T follicular helper cell (primary cell): ENCODE measurements around the gene FAIM2.

Source experiments
- DNase-seq: peaks from one replicate; pipeline ENCODE4 v3.0.0-alpha.2; 2020; ENCODE audit warnings: low read depth
- total RNA-seq, 2 experiments: gene quantifications; one replicate each; lab custom pipeline; 2026; lab: John Stamatoyannopoulos, UW

The FAIM2 gene
- total RNA-seq = 0.17 to 0.24 reads per million in 2 experiments

DNA sequence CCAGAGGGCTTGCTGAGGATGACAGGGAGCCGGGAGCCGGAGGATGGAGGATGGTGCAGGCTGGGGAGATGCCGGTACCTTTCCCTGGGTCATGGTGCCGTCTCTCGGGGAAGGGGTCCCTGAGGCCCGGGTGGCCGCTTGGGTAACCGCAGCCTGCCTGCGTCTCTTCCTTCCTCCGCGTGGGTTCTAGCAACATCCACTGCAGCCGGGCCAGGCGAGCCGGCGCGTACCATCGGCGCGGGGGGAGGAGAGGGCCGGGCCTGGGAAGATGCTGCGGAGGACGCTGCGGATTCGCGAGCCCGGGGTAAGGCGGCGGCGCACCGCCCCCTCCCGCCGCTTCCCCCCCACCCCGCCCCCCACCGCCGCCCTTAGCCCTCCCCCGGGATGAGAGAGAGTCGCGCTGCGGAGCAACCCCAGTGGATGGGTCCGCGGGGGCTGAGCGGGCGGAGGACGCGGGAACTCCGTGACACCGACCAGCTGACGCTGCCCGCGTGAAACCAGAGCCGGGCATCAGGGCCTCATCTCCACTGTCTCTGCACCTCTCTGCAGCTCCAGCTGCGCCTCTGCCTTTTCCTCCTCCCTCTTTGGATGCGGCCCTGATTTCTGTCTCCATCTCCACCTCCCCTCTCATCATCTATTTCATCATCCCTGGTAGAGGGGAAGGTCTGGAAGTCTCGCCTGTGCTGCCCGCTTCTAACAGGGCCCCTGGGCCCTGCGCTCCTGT is at the start of gene FAIM2:
TSS of gene FAIM2 (minus strand) at position 201 of the 724 bp plus-strand sequence. CDS start at position 93, 108 bp downstream.
- DNase-seq = peak; percentile 28

DNA sequence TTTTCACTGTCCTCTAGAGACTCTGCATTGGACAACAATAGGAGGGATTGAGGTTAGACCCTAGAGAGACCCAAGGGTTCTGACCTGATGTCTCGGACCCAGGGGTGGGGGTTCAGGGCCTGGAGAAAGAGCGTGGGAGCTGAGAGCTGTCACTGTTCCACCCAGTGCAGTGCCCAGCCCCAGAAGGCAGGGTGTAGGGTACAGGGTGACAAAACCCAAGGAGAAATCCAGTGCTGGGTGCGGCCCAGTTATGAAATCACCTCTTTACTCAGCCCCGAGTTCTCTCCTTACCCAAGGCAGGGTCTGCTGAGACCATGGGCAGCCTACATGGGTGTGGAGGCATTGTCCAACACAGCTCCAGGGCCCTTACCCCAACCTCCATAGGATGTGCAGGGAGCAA is 49.5 kb upstream of the FAIM2 start:
- DNase-seq = no peak

- no peak for DNase-seq
These were observed 48.8 kb upstream of the FAIM2 start for GRCh38 chr12:49952391-49953055.

DNA sequence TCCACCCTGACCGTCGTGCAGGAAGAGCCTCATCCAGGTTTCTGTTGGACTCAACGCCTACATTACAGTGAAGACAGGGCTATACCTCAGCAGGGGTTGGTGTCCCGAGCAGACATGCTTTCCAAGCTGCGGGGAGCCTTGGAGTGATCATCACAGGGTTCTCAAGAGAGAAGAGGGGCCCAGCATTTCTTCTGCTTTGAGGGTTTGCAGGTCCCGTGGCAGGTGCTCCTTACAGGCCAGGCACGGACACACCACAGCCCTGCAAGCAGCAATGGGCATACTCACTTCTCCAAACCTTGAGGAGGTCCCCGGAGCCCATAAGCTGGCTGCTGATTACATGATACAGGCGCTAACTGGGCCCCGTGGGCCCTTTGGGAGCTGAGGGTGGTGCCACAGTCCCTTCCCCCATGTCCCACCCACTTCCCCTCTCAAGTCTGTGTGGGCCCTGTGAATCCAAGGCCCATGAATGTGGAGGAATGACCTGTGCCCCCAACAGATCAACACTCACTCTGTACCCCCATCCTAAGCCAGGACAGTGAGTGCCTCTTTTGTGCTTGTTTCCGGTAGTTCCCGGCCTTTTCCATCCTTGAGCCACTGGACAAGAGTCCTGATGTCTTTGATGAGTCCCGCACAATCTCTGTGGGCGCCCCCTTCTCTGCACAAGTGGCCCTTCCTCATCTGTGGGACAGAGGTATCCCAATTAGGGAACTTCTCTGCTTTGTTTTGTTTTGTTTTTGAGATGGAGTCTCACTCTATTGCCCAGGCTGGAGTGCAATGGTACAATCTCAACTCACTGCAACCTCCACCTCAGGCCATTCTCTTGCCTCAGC is 47.9 kb upstream of the FAIM2 start:
- DNase-seq = no peak

DNA sequence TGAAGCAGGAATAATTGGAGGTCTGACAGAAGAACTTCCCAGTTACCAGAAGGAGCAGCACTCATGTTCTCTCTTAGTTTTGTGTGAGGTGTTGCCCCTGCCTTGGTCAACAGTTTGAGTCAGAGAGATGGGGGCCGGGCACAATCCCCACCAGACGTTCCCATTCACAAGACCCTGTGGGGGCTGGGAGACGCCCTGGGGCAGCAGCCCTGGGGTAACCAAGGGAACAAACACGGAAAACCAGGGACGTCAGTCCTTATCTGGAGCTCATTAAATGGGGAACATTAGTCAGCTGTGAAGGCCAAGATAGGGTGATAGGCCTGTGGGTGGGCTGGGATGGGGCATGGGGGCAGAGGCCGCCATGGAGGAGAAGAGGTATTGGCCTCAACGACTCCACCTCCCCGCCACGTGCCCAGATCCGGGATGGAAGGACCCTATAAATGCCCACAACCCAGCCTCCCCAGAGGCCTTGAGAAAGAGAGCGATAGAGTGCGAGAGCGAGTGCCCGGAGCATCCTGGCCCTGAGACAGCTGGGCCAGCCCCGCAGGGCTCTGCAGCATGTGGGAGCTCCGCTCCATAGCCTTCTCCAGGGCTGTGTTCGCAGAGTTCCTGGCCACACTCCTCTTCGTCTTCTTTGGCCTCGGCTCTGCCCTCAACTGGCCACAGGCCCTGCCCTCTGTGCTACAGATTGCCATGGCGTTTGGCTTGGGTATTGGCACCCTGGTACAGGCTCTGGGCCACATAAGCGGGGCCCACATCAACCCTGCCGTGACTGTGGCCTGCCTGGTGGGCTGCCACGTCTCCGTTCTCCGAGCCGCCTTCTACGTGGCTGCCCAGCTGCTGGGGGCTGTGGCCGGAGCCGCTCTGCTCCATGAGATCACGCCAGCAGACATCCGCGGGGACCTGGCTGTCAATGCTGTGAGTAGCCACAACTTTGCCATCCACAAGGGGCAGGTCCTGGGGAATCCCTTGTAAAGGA is 46.9 kb upstream of the FAIM2 start, which contains the start of gene AQP2:
TSS of gene AQP2 (plus strand) at position 465 of the 979 bp plus-strand sequence. CDS start at position 559, 94 bp downstream.
- no peak for DNase-seq

- DNase-seq = no peak
These were observed 46.2 kb upstream of the FAIM2 start for GRCh38 chr12:49949866-49950265.

DNA sequence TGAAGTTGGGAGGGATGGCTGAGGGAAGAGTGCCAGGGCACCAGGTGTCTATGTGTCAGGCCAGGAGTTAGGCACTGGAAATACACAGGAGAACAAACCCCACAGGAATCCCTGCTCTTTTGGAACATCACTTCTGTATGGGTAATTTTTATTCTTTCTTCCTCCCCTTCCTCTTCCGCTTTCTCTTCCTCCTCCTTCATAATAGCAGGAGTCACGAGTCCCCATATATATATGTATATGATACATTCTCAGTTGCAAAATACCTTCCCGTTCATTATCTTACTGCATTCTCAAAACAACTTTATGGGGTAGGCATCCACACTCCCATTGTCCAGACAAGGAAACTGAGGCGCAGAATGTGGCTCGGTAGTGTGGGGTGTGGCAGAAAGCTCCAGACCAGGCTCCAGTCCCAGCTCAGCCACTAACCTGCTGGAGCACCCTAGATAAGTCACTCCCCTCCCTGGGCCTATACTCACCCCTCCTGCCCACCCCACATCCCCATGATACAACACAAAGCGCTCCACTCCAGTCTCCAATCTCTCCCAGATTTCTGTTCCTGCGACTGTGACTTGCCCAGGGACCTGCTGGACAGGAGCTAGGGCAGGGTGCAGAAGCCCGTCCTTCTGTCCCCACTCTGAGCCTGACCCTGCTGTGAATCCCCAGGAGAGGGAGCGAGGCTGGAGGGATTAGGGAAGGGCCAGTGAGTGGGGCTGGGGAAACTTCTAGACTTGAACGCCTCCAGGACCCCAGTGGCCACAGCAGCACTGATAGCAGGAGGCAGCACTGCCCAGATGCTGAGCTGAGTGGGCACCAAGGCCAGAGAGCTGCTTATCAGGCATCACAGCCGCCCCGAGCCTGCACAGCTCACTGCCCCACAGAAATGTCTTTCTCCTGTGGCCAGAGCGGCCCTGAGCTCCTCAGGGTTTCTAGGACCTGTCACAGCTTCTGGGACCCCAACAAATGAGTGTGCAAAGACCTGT is 45.5 kb upstream of the FAIM2 start:
- no peak for DNase-seq

DNA sequence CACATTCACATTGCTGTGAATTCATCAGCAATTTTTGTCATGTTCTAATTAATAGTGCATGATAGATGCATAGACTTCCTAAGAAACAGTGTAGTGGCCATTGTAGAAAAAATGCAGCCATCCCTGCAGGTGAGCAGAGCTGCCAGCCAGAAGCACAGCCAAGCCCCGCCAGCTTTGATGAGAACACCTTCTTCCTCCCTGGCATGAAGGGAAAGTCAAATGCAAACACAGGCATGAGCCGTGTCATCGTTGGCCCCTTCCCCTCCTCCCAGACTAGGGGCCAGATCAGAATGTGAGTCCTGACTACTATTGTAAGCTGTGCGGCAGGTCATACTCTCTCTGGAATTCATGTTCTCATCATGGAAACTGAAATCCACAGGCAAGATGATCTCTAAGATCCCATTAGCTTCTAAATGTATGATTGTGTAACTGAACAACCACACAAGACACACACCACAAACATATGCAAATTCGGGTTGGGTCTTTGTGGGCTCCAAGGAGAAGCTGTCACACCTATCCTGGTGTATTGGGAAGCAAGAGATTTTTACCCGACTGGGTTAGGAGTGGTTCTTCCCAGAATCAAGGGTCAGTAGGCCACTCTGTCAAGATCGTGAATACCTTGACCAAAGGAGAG is 44.0 kb upstream of the FAIM2 start:
- DNase-seq = no peak

DNA sequence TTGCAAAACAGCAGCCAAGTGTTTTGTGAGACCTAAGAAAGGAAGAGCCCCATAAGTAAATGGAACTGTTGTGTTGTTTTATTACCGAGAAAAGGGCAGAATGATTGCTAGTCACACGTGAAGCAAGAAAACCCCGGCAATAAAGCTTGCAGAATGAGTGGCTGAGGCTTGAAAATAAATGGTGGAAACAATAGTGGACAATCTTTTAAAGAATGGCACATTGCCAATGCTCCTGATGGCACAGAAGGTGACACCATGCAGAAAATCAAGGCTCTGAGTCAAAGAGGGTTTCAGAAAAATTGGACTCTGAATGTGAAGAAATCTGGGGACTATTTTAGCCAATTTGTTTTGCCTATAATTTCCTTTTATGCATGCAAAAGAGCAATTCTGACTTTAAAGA is 42.8 kb upstream of the FAIM2 start:
- no peak for DNase-seq

- DNase-seq = no peak
These were observed 42.4 kb upstream of the FAIM2 start for GRCh38 chr12:49946086-49946485.

DNA sequence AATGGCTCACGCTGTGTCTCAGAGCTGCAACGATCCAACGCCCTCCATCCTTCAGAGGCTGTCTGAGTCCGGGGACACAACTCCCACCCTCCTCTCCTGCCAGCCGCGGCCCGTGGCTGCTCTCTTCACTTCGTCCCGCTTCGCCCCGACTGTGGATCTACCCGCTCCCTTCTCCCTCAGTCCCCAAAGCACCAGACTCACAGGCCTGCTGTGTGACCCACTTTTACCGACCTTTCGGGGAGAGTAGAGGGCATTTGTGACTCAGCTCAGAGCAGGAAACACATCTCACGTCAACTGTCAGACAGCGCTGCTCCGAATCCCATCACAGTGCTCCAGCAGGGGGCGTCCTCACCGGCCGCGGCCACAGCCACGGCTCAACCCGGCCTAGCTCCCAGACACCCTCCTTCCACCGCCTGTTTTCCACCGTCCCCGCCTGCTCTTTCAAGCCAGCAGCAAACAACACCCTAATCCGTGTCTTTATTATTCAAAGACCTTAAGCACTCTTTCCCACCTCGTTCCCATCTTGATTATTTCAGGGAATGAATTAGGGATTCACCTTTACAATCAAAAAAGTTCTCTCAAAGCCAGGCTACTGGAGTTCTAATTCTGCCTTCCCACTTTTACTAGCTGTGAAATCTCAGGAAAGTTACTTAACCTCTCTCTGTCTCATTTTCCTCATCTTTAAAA is 41.8 kb upstream of the FAIM2 start:
- peak; percentile 62 for DNase-seq

GRCh38 chr12:49944718-49945117 is 41.0 kb upstream of the FAIM2 start:
- no peak for DNase-seq

GRCh38 chr12:49944046-49944445 is 40.3 kb upstream of the FAIM2 start:
- no peak for DNase-seq

DNA sequence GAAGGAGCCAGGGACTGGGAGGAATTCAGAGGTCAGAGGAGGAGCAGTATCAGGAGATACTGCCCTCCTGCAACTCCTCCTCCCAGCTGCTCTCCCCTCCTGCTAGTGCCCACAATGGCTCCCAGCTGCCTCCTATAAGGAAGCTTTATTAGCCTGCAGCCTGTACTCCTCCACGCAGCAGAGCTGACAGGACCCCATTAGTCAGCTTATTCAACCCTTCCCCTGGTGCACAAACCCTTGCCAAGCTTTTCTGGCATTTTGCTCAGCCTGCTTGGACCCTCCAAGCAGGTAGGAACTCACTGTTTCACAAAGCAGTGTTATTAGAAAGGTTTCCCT is 39.9 kb upstream of the FAIM2 start:
- no peak for DNase-seq

DNA sequence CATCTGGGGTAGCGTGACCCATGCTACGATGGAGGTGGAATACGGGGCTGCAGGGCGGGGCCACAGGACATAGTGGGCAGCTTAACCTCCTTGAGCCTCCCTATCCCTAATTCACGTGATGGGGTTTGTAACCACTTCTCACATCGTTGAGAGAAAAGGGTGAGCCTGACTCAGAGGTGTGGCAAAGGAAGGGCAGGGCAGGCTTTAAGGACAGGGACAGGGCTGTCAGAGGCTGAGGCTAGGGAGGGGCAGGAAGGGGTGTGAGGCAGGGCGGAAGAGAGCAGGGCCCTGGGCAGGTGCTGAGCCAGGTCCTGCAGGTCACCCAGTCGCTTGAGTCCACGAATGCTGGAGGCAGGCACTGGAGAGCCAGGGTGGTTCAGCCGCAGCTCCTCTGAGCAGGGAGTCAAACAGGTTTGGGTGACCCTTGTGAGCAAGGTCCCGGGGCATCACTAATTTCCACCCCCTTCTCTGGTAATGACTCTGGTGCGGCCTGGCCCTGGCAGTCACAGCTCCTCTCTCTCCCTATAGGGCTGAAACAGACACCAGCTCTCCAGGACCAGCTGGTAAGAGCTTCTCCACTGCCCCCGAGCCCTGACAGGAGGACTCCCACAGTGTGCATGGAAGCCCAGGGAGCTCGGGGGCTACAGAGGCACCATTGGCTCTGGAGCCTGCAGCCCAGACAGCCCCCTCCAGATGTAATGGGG is 39.4 kb upstream of the FAIM2 start:
- DNase-seq = no peak

DNA sequence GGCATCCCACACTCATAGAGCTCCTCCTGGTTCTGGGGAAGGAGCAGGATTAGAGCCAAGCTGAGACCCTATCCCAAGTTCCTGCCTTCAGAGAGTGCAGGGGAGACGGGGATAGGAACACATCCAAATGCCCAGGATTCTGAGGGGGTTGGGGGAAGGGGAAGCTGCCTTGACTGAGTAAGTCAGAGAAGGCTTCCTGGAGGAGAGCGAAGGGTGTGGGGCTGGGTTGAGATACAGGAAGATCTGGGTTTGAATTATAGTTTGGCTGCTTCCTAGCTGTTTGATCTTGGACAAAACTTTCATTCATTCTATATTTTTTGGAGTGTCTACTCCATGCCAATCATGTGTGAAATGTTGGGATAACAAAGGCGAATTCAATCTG is 38.8 kb upstream of the FAIM2 start:
- no peak for DNase-seq

DNA sequence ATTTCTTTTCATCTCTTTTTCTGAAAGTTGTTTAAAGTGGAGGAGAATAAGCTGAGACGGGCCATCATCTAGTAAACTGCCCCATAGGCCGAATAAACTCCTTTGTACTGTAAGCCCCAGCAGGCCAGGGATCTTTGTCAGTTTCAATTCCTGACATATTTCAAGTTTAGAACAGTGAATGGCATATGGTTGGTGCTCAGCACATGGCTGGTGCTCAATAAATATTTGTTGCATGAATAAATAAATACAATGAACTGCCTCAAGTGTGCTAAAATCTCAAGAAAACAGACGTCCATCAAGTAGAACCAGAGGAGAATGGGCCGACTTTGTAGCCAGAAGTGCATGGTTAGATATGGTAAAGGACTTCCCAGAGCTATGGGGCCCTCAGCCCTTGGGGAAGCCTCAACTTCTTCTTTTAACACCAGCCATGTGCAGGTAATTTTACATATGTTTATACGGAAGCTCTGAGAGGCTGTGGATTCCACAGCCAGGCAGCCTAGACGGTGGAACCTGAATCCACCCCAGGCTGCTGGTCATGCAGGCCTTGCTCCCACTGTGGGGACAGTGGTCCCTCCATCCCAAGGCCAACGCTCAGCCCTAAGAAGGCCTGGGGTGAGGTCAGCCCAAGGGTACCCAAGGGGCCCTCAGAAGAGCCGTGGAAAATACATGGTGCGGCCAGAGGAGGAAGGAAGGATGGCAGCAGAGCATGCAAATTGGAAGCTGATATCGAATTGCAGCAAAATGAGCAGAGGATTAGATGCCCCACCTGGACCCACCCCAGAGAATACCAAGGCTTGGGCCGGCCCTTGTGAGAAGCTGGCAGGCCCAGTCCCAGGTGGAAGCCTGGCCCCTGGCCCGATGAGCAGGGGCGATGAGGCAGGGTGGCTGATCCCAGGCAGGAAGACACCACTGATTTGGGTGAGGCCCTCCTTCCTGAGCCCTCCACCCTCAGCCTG is 38.1 kb upstream of the FAIM2 start:
- no peak for DNase-seq
